ENCODE measurements around the gene SELENOW.
"Not testable (repeated sequence)": the region's sequence is repeated elsewhere in the genome, so short reads cannot be mapped to it uniquely, and the experiment has no call there.

SELENOW gene

GRCh38 chr19:47781590-47782262 lies 3.2 kb downstream of the SELENOW start:
- no peak for DNase-seq (ENCODE audit: low read depth, low spot score)

- no peak for DNase-seq (ENCODE audit: low read depth, low spot score)
Measured at GRCh38 chr19:47786566-47786965, 8.1 kb downstream of the SELENOW start.

GRCh38 chr19:47787307-47787706 lies 8.8 kb downstream of the SELENOW start:
- not testable (repeated sequence) for DNase-seq (ENCODE audit: low read depth, low spot score)

GRCh38 chr19:47789811-47790210 lies 11.3 kb downstream of the SELENOW start:
- DNase-seq (ENCODE audit: low read depth, low spot score) = not testable (repeated sequence)

- DNase-seq (ENCODE audit: low read depth, low spot score) = no peak
Measured at GRCh38 chr19:47790398-47790814, 11.9 kb downstream of the SELENOW start.

- DNase-seq (ENCODE audit: low read depth, low spot score) = no peak
Measured at GRCh38 chr19:47792616-47793015, 14.1 kb downstream of the SELENOW start.

GRCh38 chr19:47794526-47794925 lies 16.0 kb downstream of the SELENOW start:
- no peak for DNase-seq (ENCODE audit: low read depth, low spot score)

GRCh38 chr19:47796785-47797184 lies 18.3 kb downstream of the SELENOW start:
- no peak for DNase-seq (ENCODE audit: low read depth, low spot score)

- no peak for DNase-seq (ENCODE audit: low read depth, low spot score)
Measured at GRCh38 chr19:47797996-47798903, 19.7 kb downstream of the SELENOW start.

GRCh38 chr19:47798904-47799266 lies 20.4 kb downstream of the SELENOW start:
- DNase-seq (ENCODE audit: low read depth, low spot score) = no peak

- DNase-seq (ENCODE audit: low read depth, low spot score) = no peak
Measured at GRCh38 chr19:47801270-47801669, 22.8 kb downstream of the SELENOW start.

GRCh38 chr19:47802521-47803043 lies 24.1 kb downstream of the SELENOW start:
- no peak for DNase-seq (ENCODE audit: low read depth, low spot score)

- not testable (repeated sequence) for DNase-seq (ENCODE audit: low read depth, low spot score)
Measured at GRCh38 chr19:47803148-47803547, 24.6 kb downstream of the SELENOW start.

- DNase-seq (ENCODE audit: low read depth, low spot score) = not testable (repeated sequence)
Measured at GRCh38 chr19:47803671-47804070, 25.2 kb downstream of the SELENOW start.

GRCh38 chr19:47804451-47804850 lies 25.9 kb downstream of the SELENOW start, which contains the start of gene TPRX1:
Gene TPRX1 (minus strand): TSS chr19:47804551. CDS start chr19:47804539, 12 bp downstream.
- not testable (repeated sequence) for DNase-seq (ENCODE audit: low read depth, low spot score)

- DNase-seq (ENCODE audit: low read depth, low spot score) = no peak
Measured at GRCh38 chr19:47805313-47805712, 26.8 kb downstream of the SELENOW start.

GRCh38 chr19:47806435-47806834 lies 27.9 kb downstream of the SELENOW start:
- no peak for DNase-seq (ENCODE audit: low read depth, low spot score)

- no peak for DNase-seq (ENCODE audit: low read depth, low spot score)
Measured at GRCh38 chr19:47813304-47813994, 34.9 kb downstream of the SELENOW start.

GRCh38 chr19:47813995-47814328 lies 35.5 kb downstream of the SELENOW start:
- DNase-seq (ENCODE audit: low read depth, low spot score) = no peak

- DNase-seq (ENCODE audit: low read depth, low spot score) = not testable (repeated sequence)
Measured at GRCh38 chr19:47816270-47816669, 37.8 kb downstream of the SELENOW start.

GRCh38 chr19:47818221-47818620 lies 39.7 kb downstream of the SELENOW start:
- not testable (repeated sequence) for DNase-seq (ENCODE audit: low read depth, low spot score)

GRCh38 chr19:47819858-47820257 lies 41.4 kb downstream of the SELENOW start:
- DNase-seq (ENCODE audit: low read depth, low spot score) = no peak
